Vagina (tissue), 2 donors: ENCODE results near the gene GALE.
"Not testable (repeated sequence)": the region's sequence is repeated elsewhere in the genome, so short reads cannot be mapped to it uniquely, and the experiment has no call there.

Experiments
- CTCF ChIP-seq, 3 experiments: fragments of 450-650 bp in 2 of 3; fragments of 200-600 bp in 1 of 3; sonication (generic) in 1 of 3; IDR thresholded peaks; one replicate each; pipeline ENCODE4 v1.5.1; 2017 to 2019; ENCODE audit warnings: antibody characterized with exemption in 3 of 3, mild to moderate bottlenecking in 2 of 3, moderate library complexity in 2 of 3
- POLR2A ChIP-seq, 2 donors: fragments of 450-650 bp; IDR thresholded peaks; one replicate each; pipeline ENCODE4 v1.6.1; 2017; ENCODE audit warnings: antibody characterized with exemption in 2 of 2, mild to moderate bottlenecking in 2 of 2, moderate library complexity in 2 of 2

GRCh38 chr1:23847482-23848095 lies 47.0 kb upstream of the GALE start:
- TF ChIP-seq CTCF, POLR2A (IDR thresholded peaks at IDR 0.05): not testable (repeated sequence)
